NCI-H146 treated with DMSO at 0.1 percent for 48 hours (cell line): ENCODE results near the gene ADAMTS18.
A peak's percentile ranks its signal among the peaks of the same experiment; 100 is the strongest.

ENCODE experiments used
- DNase-seq: peaks from one replicate; lab custom pipeline; 2025; ENCODE audit not compliant: unreplicated experiment; lab: John Stamatoyannopoulos, UW

ADAMTS18 gene

DNA sequence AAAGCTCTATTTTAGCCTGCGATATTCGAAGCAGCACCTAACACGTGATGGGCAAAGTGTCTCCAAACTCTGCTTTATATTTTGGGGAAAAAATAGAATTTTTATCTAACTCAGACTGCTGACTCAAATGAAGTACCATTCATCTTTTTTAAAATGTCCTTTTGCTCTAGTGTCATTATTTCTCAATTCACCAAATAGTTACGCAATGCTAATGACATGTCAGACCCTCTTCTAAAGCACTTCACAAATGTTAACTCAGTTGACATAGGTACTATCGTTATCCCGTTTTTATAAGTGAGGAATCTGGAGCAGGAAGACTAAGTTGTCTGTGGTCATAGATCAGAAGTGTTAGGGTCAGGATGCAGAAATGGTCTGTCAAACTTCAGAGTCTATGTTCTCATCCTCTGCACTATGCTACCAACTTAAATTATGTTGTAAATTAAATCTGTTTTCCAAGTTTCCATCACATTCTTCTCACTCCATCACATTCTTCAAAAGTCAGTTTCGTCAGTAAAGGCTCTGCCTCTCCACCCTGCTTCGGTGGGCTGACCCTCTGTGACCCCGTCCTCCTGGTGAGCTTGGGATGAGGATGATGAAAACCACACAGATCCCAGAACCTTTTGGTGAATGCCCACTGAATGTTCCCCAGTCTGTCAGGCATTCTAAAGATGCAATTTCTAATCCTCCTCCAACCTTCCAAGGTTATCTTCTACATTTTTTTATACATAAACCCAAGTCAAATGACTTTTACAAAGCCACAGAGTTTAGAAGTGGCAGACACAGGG lies 102.8 kb downstream of the ADAMTS18 start:
- DNase-seq: no peak

DNA sequence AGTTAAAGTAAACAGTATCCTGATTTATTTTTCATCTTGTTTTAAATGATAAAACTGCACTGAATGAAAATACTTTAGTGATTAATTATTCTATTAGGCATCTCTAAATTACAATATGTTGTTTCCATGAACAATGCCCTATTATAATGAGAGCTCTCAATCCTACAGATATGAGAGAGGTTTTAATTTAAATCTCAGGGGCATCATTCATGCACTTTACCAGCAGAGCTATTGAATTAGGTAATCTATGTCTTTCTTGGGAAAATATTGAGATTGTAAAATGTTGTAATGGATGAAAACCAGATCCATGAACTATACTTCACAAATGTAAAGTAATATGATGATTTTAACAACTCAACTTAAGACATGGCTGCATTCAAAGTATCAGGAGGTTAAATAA lies 103.8 kb downstream of the ADAMTS18 start:
- no peak for DNase-seq

DNA sequence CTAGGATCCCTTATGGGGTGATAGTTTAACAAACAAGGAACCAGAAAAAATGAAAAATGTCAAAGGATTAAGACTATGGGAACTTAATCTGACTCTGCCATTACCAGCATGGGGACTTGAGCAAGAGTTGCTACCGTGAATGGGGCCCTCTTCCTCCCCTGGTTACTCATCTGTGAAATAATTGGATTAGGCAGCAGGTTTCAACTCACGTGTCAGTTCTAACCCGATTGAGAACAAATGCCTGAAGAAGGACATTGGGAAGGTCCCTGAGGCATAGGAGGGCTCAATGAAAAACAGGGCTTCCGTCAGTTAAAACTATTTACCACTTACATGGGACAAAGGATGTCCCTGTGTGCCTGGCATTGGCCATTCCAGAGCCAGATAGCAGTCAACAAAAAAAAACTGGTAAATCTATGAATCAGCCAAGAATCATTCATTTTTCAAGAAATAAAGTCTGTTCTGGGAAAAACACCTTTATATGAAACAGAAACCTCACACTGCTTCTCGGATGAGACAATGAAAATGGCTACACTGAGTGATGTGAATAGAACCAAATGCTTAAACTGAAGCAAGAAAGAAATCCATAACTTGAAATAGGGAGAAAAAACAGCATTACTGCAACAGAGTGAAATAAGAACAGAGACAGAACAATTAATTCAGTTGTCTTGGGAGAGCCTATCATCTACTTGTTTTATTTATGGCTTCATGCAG lies 104.3 kb downstream of the ADAMTS18 start:
- no peak for DNase-seq

DNA sequence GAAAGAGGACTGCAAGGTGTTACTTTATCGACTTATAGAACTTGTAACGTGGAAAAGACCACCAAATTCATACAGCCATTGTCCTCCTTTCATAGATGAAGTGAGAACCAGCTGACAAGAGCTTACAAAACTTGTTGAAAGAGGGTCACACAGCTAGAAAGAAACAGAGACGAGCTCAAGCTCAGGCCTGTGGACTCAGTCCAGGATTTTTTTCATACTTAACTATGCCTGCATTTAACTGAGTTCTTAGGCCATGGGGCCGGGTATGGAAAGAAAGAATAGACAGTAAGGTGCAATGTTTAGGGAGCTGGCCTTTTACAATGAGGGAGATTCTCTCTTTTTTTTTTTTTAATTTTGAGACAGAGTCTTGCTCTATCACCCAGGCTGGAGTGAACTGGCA lies 106.1 kb downstream of the ADAMTS18 start:
- no peak for DNase-seq

DNA sequence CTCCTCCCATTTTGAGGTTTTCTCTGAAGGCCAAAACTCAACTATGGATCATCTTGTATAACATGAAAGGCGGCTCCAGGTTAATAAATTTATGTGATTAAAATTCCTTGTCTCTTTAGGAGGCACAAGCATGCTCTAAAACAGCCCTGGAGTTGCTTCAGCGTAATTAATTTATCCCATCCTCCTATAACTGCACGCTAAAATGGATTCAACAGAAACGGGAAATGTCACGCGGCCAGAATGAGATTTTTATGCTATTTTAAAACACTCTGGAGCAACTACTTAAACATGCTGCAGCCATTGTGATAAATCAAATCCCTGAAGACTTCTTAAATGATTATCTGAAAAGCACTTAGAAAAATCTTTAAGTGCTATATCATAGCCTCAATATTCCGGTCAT lies 106.6 kb downstream of the ADAMTS18 start:
- DNase-seq: no peak

DNA sequence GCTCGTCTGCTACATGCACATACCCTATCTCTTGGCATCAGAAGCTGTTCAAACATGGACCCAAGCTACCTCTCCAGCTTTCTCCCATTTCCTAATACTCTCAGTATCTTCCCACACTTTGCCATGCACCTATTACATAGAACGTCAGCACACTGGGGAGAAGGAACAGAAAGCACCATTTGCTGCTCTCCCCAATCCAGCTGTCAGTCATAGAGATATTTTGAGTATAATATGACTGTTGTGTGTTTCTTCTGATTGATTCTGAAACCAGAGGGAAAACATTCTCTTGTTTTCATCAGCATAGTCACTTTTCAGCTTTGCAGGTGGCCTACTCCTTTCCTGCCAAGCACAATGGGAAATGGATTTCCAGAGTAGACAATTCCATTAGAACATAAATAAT lies 107.1 kb downstream of the ADAMTS18 start:
- DNase-seq: no peak

DNA sequence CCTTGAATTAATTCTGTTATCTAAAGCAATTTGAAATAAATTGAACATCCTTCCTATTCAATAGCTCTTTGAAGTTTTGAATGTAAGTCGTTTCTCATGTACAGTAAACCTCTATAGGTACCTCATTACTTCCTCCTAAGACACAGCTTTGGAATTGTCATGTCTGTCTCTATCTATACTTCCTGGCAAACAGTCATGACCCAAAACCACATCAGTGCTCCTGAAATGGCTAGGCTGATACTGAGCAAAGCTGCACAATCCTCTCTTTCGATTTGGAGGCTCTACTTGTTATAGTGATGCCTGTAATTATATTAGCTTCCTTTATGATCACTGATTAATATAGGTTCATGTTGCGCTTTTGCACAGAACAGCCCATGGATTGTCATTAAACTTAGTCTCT lies 110.1 kb downstream of the ADAMTS18 start:
- DNase-seq: no peak

DNA sequence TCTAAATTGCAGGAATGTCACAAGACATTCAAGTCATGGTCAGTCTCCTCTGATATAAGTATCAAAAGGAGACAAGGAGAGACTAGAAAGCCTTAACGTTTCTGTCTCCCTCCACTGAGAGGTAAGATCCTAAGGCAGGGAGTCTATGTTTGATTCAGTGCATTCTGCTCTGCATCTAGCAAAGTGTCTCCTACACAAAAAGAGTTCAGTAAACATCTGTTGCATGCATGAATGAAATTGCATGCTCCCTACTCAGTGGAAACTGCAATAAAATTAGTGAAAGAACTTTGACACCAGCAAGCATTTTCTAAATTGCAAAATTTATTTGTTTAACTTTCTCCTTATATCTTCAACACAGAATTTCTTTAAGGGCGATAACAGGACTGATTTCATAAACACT lies 111.1 kb downstream of the ADAMTS18 start:
- no peak for DNase-seq

DNA sequence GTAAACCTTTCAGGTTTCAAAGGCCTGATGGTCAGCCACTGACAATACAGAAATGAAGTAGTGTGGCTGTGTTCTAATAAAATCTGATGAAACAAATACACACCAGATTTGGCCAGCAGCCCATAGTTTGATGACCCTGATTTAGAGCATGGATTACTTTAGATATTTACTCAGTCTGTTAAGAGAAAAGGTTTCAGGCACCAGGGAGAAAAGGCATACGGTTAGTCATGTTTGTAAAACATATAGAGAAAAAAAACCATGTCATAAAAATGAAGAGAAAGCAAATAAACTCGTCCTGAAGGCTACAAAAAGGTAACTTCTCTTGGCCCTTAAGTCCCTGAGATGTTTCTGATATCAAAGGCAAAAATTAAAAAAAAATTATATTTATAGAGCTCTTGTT lies 112.1 kb downstream of the ADAMTS18 start:
- peak; percentile 49 for DNase-seq

DNA sequence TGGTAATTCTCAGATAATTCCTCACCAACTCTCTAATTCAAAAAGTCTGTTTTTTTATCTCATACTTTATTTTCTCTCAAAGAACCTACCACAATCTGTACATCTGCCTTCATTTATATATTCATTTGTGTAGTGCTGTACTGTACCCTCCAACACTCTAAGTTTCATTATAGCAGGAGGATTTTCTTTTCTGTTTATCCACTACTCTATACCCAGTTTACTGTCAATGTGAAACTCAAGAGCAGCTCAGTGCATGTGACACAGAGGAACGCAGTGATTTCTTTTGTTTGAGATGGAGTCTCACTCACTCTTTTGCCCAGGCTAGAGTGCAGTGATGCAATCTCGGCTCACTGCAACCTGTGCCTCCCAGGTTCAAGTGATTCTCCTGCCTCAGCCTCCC lies 117.8 kb downstream of the ADAMTS18 start:
- no peak for DNase-seq

DNA sequence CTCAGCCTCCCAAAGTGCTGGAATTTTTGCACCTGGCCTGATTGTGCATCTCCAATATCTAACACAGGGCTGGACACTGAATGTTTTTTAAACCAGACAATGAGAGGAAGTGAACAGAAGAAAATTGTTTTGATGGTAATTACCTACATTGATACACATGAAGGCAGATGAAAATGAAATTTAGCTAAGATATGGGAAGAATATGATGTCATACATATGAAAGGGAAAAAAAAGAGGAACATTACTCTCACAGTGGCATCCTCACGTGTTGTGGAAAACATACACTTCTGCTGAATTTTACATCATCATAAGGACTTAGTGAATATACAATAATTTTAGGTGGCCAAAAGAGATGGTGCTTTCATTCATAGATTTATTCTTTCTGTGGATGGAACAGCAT lies 124.0 kb downstream of the ADAMTS18 start:
- DNase-seq: no peak

DNA sequence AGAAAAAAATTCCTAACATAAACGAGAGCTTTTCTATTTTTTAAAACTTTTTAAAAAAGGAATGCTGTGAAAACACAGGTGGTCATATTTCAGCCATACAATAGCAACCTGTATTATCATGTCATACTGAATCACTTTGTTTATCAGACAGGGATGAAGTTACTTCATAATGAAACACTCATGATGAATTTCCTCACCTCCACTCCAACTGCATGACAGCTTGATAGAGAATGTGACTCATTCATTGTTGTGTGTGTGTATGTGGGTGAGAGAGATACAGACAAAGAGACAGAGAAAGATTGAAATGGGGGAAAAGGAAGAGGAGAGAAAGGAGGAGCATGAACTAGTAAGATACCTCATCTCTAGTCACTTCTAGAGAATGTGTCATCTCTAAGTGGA lies 126.7 kb downstream of the ADAMTS18 start:
- DNase-seq: no peak

DNA sequence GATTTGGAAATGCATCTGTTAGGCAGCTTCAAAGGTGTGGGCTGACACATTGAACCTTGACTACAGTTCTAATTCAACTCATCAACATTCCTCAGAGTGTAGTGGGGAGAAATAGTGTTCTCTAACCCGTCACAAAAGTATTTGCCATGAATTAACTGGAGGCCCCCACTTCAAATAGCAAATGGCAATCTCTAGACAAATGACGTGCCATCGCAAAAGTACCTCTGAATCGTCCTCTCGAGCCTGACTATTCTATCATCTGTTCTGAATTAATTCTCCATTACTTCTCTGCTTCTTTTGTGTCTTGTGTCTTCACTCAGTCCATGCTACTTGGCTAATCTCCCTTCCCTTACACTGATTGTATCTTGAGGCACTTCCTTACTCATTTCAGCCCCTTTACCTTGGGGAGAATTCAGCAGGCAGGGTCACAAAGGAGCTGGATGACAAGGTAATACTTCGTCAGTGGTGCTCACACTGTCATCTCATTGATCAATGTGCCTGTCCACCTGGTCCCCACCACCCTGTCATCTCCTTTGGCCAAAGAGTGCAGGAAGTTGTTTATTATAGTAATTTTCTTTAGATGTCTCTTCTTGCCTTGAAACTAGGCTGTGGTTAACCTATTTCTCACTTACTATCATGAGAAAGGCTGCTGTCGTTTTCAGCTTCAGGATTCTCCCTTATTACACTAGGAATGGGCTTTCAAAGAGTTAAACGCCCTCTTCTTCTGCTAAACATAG lies 127.2 kb downstream of the ADAMTS18 start:
- no peak for DNase-seq

DNA sequence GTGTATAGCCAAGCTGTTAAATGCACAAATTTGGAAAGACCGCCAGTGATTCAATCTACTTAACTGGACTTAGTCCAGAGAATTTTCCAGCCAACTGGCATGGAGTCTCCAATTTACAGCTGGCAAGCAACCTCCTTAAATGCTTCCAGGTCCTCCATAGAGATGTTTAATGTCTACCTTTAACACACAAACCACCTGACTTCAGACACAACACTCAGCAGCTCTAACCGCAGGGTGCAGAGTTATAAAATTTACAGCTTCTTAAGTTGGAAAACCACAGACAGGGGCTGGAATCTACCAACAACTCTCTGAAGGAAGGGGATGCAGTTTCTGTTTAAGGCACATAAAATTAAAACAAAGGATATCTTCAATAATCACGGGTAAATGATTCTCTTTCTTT lies 128.8 kb downstream of the ADAMTS18 start:
- no peak for DNase-seq

DNA sequence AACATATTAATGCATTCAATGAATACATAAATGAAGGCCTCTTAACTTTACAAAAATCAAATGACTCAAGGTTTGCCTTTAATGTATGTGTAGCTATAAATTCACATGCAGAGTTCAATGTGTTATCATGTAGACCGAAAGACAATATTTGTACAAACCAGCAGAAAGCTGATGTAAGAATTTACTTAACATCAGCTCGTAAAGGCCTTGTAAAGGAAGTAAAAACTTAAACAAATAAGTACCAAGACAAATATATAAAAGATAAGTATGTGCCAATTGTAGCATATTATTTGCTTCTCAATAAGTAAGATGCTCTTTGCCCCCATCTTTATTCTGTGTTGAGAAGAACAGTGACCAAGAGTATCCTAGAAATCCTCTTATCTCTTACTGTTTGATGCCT lies 130.0 kb downstream of the ADAMTS18 start:
- no peak for DNase-seq

DNA sequence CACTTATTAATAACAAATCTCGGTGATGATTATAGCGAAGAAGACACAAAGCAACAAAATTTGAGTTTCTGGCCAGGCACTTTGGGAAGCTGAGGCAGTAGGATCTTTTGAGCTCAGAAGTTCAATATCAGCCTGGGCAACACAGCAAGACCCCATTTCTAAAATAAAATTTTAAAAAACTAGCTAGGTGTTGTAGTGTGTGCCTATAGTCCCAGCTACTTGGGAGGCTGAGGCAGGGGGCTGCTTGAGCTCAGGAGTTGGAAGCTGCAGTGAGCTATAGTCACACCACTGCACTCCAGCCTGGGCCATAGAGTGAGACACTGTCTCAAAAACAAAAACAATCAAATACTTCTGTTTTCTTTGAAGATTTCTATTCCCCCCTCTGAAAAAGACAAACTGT lies 130.7 kb downstream of the ADAMTS18 start:
- DNase-seq: no peak

DNA sequence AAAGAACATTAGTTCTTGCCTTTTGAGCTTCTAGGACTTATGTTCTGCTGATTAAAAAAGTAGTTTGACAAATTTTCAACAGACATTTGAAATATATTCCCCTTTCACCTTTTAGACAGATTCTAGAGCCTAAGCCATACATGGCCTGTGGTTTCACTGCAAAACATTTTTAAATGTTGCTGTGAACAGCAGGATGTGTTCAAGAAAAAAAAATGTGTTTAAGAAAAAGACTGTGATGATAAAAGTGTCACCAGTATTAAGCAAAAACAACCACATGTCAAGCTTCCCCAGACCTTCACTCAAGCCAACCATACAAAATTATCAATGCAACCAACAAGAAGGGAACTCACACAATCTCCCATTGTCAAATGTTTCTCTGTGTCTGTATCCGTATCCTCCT lies 132.2 kb downstream of the ADAMTS18 start:
- DNase-seq: no peak

DNA sequence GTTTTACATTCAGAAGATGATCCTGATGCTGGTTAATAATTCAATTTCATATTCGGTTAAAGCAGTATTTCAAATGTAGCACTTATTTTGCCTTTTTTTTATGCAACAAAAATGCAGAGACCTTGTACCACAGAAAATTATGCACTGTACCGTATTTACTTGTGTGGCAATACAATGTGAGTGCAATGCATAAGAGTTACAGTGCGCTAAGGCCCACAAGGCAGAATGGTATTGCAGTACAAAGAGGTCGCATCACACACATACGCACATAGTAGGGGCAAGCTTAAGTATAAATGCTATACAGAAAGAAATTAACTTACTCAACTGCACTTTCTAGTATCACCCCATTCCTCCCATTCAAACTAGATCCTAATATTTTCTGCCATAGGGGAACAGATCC lies 132.6 kb downstream of the ADAMTS18 start:
- DNase-seq: no peak

DNA sequence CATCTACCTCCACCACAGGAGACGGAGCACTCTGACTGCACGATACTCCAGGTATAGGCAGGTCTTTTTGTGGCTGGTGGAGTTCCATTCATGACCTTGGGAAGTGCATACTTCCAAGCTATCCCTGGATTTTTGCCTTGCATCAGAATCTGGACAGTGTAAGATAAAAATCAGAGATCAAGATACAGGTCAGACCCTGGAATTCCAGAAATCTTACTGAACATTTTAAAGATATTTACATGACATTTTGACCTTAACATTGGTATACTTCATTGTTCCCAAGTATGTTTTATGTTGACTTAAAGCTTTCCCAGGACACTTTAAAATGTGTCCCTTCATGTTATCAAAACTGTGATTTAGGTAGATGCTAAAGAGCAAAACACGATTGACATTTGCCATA lies 134.6 kb downstream of the ADAMTS18 start:
- DNase-seq: no peak

DNA sequence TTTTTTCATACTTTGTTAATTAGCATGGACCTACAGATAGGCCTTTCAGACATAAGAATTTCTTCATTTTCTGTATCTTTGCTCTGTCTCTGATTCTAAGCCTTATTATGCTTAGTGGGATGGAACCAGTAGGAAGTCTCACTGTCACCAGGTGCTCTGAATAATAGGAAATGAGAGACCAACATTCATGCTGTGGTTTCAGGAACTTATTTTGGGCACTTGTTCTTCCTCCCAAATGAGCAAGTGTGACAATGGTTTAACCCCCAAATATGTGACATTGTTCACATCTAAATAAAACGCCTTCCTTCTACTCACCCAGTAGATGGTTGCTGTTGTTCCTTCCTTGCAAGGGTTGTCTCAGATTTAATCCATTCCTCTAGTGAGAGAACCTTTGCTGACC lies 135.4 kb downstream of the ADAMTS18 start:
- DNase-seq: no peak

DNA sequence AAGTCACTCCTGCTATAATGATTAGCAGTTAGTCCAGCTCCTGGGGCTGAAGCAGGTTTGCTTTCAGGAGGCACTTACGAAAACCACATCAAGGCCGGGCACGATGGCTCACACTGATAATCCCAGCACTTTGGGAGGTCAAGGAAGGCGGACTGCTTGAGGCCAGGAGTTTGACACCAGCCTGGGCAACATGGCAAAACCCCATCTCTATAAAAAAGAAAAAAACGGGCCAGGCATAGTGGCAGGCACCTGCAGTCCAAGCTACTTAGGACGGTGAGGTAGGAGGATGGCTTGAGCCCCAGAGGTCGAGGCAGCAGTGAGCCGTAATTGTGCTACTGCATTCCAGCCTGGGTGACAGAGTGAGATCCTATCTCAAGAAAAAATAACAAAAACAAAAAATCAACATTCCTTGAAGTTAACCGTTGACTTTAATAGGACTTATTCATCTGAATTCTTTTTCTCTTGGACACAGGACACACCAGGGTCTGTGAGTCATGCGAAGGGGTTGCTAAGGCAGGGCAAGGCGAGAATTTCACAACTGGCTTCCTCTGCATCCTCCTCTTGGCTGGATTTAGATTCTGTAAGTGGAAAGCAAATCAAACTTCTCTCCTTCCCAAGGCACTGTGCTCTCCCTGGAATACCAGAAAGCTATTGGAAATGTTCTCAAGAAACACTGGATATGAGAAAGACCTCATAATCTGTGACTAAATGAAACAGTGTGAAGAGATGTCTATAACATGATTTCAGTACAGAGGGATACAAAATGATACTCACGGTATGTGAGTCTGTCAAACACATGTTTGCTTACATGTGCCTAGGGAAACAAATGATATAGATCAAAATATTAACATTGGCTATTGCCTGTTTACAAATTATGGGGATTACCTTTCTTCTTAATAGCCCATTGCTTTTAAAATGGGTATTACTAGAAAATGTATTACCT lies 136.1 kb downstream of the ADAMTS18 start:
- DNase-seq: no peak
